SK-N-MC (cell line): ENCODE results near the gene RNASE9.

Experiments
- EZH2 ChIP-seq: fragments of 200-600 bp; sonication (generic); IDR thresholded peaks from one replicate; pipeline ENCODE4 v1.6.1; 2017; ENCODE audit warnings: antibody characterized with exemption
- POLR2AphosphoS5 ChIP-seq: IDR thresholded peaks from 2 replicates; pipeline ENCODE4 v1.6.1; 2012; ENCODE audit warnings: mild to moderate bottlenecking, low read depth, low read length, borderline replicate concordance

- TF ChIP-seq POLR2AphosphoS5: no peak
- TF ChIP-seq EZH2: no peak
These were observed 46.0 kb upstream of the RNASE9 start for GRCh38 chr14:20606902-20607242.
